SK-N-MC (cell line): ENCODE measurements around the gene PKD2L2.

Source experiments
- EZH2 ChIP-seq: fragments of 200-600 bp; sonication (generic); IDR thresholded peaks from one replicate; pipeline ENCODE4 v1.6.1; 2017; ENCODE audit warnings: antibody characterized with exemption
- POLR2AphosphoS5 ChIP-seq: IDR thresholded peaks from 2 replicates; pipeline ENCODE4 v1.6.1; 2012; ENCODE audit warnings: mild to moderate bottlenecking, low read depth, low read length, borderline replicate concordance

GRCh38 chr5:137843676-137844299, 45.5 kb upstream of the PKD2L2 start:
- TF ChIP-seq EZH2: no peak
- TF ChIP-seq POLR2AphosphoS5: no peak
